ENCODE results near the gene LHX3.

DNA sequence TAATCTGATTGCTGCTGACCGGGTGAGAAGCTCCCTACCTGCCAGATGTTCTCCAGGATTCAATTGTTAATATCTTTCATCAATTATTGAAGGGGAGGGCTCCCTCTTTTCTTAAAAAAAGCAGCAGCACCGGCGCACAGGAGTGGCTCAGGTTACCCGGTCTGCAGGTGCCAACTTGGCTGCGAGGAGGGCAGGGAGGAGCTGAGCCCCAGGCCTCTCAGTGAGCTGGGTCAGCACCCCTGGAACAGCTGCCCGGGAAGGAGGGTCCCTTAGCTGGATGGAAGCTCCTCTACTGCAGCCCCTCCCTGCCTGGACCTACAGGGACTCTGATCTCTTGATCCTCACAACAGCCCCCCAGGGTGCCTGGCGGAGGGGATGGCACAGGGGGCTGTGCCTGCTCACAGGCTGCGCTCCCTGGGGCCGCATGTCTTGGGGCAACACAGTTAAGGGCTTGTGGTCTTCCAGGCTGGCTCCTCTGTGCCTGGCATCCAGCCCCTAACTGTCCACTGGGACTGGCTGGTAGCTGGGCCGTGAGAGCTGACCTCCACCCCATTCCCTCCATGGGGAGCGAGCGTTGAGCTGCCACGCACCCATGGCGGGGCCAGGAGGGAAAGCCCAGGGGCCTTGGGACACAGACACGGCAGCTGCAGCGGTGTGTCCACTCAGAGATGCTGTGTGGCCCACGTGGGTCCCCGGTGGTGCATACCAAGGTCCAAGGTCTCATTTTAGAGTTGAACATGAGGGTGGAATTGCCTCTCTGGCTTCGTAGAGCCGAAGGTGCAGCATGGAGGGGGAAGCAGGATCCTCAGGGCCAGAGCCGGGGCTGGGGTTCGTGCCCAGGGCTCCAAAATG, 57.7 kb downstream of the LHX3 start:
- TF ChIP-seq CEBPB (IDR thresholded peaks at IDR 0.05; ENCODE audit: low read depth, low read length) (no peak), BHLHE40 (IDR thresholded peaks at IDR 0.05; ENCODE audit: low read depth, low read length) (no peak), POLR2A (IDR thresholded peaks at IDR 0.05; ENCODE audit: low read depth, low read length) (no peak), MXI1 (IDR thresholded peaks at IDR 0.05; ENCODE audit: borderline replicate concordance, low read depth, low read length) (no peak), RFX5 (IDR thresholded peaks at IDR 0.05; ENCODE audit: low read depth, low read length) (no peak), FOS (IDR thresholded peaks at IDR 0.05; ENCODE audit: low read depth, low read length) (no peak)
- TF ChIP-seq, protein P1, sequence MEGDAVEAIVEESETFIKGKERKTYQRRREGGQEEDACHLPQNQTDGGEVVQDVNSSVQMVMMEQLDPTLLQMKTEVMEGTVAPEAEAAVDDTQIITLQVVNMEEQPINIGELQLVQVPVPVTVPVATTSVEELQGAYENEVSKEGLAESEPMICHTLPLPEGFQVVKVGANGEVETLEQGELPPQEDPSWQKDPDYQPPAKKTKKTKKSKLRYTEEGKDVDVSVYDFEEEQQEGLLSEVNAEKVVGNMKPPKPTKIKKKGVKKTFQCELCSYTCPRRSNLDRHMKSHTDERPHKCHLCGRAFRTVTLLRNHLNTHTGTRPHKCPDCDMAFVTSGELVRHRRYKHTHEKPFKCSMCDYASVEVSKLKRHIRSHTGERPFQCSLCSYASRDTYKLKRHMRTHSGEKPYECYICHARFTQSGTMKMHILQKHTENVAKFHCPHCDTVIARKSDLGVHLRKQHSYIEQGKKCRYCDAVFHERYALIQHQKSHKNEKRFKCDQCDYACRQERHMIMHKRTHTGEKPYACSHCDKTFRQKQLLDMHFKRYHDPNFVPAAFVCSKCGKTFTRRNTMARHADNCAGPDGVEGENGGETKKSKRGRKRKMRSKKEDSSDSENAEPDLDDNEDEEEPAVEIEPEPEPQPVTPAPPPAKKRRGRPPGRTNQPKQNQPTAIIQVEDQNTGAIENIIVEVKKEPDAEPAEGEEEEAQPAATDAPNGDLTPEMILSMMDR (conservative IDR thresholded peaks at IDR 0.05; ENCODE audit: low read depth, low read length) = no peak
- TF ChIP-seq, protein P2, sequence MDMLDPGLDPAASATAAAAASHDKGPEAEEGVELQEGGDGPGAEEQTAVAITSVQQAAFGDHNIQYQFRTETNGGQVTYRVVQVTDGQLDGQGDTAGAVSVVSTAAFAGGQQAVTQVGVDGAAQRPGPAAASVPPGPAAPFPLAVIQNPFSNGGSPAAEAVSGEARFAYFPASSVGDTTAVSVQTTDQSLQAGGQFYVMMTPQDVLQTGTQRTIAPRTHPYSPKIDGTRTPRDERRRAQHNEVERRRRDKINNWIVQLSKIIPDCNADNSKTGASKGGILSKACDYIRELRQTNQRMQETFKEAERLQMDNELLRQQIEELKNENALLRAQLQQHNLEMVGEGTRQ (IDR thresholded peaks at IDR 0.05; ENCODE audit: low read depth, low read length) = no peak

Data from IMR-90 (cell line).